ENCODE results near the gene PCDHB12. TPM values are rescaled to one million over a fixed set of nuclear protein-coding genes. Genes with fewer than 3 reads are reported as not detected.

The PCDHB12 gene
- not detected in 5 replicates for total RNA-seq (2022; extraction: Qiagen RNA extraction; ENCODE audit: low read depth)

GRCh38 chr5:141208478-141208877 is at the start of gene PCDHB12:
TSS of gene PCDHB12 (plus strand) at chr5:141208719. CDS start at chr5:141208908, 189 bp downstream.

GRCh38 chr5:141172381-141173204 is 35.9 kb upstream of the PCDHB12 start, which contains the start of gene PCDHB7:
TSS of gene PCDHB7 (plus strand) at chr5:141172644. CDS start at chr5:141172836, 192 bp downstream.

GRCh38 chr5:141177577-141178191 is 30.8 kb upstream of the PCDHB12 start, which contains the start of gene PCDHB8:
TSS of gene PCDHB8 (plus strand) at chr5:141177790. CDS start at chr5:141178035, 245 bp downstream.

GRCh38 chr5:141182248-141182647 is 26.3 kb upstream of the PCDHB12 start, which contains the start of gene PCDHB16:
TSS of gene PCDHB16 (plus strand) at chr5:141182387. CDS start at chr5:141182560, 173 bp downstream.

GRCh38 chr5:141186897-141187512 is 21.5 kb upstream of the PCDHB12 start, which contains the start of gene PCDHB9:
TSS of gene PCDHB9 (plus strand) at chr5:141187161. CDS start at chr5:141187319, 158 bp downstream.

GRCh38 chr5:141192110-141192725 is 16.3 kb upstream of the PCDHB12 start, which contains the start of gene PCDHB10:
TSS of gene PCDHB10 (plus strand) at chr5:141192353. CDS start at chr5:141192553, 200 bp downstream.

GRCh38 chr5:141199359-141200235 is 8.9 kb upstream of the PCDHB12 start, which contains the start of gene PCDHB11:
TSS of gene PCDHB11 (plus strand) at chr5:141199627. CDS start at chr5:141199775, 148 bp downstream.

GRCh38 chr5:141213656-141214339 is 5.3 kb downstream of the PCDHB12 start, which contains the start of gene PCDHB13:
TSS of gene PCDHB13 (plus strand) at chr5:141213919. CDS start at chr5:141214124, 205 bp downstream.

GRCh38 chr5:141223112-141223783 is 14.7 kb downstream of the PCDHB12 start, which contains the start of gene PCDHB14:
TSS of gene PCDHB14 (plus strand) at chr5:141223343. CDS start at chr5:141223506, 163 bp downstream.

GRCh38 chr5:141245250-141245717 is 36.8 kb downstream of the PCDHB12 start, which contains the start of gene PCDHB15:
TSS of gene PCDHB15 (plus strand) at chr5:141245395. CDS start at chr5:141245579, 184 bp downstream.

Other genes with a start within 250 kb of the PCDHB12 start
- 4.0 to 5.0 TPM (median 4.4 TPM) in 5 replicates for gene PCDHAC2, start 242.2 kb upstream of the PCDHB12 start, total RNA-seq (2022; extraction: Qiagen RNA extraction; ENCODE audit: low read depth)
- gene PCDHB1, start 157.3 kb upstream of the PCDHB12 start, total RNA-seq (2022; extraction: Qiagen RNA extraction; ENCODE audit: low read depth): not detected in 5 replicates
- 3.3 to 4.1 TPM (median 3.4 TPM) in 5 replicates for gene PCDHB2, start 114.1 kb upstream of the PCDHB12 start, total RNA-seq (2022; extraction: Qiagen RNA extraction; ENCODE audit: low read depth)
- gene PCDHB3, start 108.2 kb upstream of the PCDHB12 start, total RNA-seq (2022; extraction: Qiagen RNA extraction; ENCODE audit: low read depth): 0.05 TPM in 1 of 5 replicates, not detected in the others
- 0.03 to 0.11 TPM (median 0.08 TPM) in 3 of 5 replicates, not detected in the others for gene PCDHB4, start 86.9 kb upstream of the PCDHB12 start, total RNA-seq (2022; extraction: Qiagen RNA extraction; ENCODE audit: low read depth)
- gene PCDHB5, start 73.5 kb upstream of the PCDHB12 start, total RNA-seq (2022; extraction: Qiagen RNA extraction; ENCODE audit: low read depth): 0.94 to 1.8 TPM (median 1.5 TPM) in 5 replicates
- gene PCDHB6, start 58.7 kb upstream of the PCDHB12 start, total RNA-seq (2022; extraction: Qiagen RNA extraction; ENCODE audit: low read depth): 0.81 to 1.2 TPM (median 0.89 TPM) in 5 replicates
- gene PCDHB7, start 36.1 kb upstream of the PCDHB12 start, total RNA-seq (2022; extraction: Qiagen RNA extraction; ENCODE audit: low read depth): not detected in 5 replicates
- gene PCDHB8, start 30.9 kb upstream of the PCDHB12 start, total RNA-seq (2022; extraction: Qiagen RNA extraction; ENCODE audit: low read depth): 0.24 to 0.39 TPM (median 0.32 TPM) in 5 replicates
- 0.05 to 0.15 TPM (median 0.06 TPM) in 4 of 5 replicates, not detected in the other for gene PCDHB16, start 26.3 kb upstream of the PCDHB12 start, total RNA-seq (2022; extraction: Qiagen RNA extraction; ENCODE audit: low read depth)
- gene PCDHB9, start 21.6 kb upstream of the PCDHB12 start, total RNA-seq (2022; extraction: Qiagen RNA extraction; ENCODE audit: low read depth): 0.05 TPM in 1 of 5 replicates, not detected in the others
- 0.05 TPM in 2 of 5 replicates, not detected in the others for gene PCDHB10, start 16.4 kb upstream of the PCDHB12 start, total RNA-seq (2022; extraction: Qiagen RNA extraction; ENCODE audit: low read depth)
- 0.08 to 0.12 TPM (median 0.10 TPM) in 4 of 5 replicates, not detected in the other for gene PCDHB11, start 9.1 kb upstream of the PCDHB12 start, total RNA-seq (2022; extraction: Qiagen RNA extraction; ENCODE audit: low read depth)
- 0.03 to 0.07 TPM (median 0.07 TPM) in 4 of 5 replicates, not detected in the other for gene PCDHB13, start 5.2 kb downstream of the PCDHB12 start, total RNA-seq (2022; extraction: Qiagen RNA extraction; ENCODE audit: low read depth)
- gene PCDHB14, start 14.6 kb downstream of the PCDHB12 start, total RNA-seq (2022; extraction: Qiagen RNA extraction; ENCODE audit: low read depth): 0.02 to 0.13 TPM (median 0.07 TPM) in 5 replicates
- 0.05 to 0.16 TPM (median 0.09 TPM) in 3 of 5 replicates, not detected in the others for gene PCDHB15, start 36.7 kb downstream of the PCDHB12 start, total RNA-seq (2022; extraction: Qiagen RNA extraction; ENCODE audit: low read depth)
- not detected in 5 replicates for gene SLC25A2, start 95.3 kb downstream of the PCDHB12 start, total RNA-seq (2022; extraction: Qiagen RNA extraction; ENCODE audit: low read depth)
- 63.2 to 78.4 TPM (median 73.8 TPM) in 5 replicates for gene TAF7, start 112.1 kb downstream of the PCDHB12 start, total RNA-seq (2022; extraction: Qiagen RNA extraction; ENCODE audit: low read depth)
- 0.29 to 0.38 TPM (median 0.32 TPM) in 5 replicates for gene PCDHGA1, start 121.8 kb downstream of the PCDHB12 start, total RNA-seq (2022; extraction: Qiagen RNA extraction; ENCODE audit: low read depth)
- gene PCDHGA2, start 130.0 kb downstream of the PCDHB12 start, total RNA-seq (2022; extraction: Qiagen RNA extraction; ENCODE audit: low read depth): 0.45 to 0.72 TPM (median 0.70 TPM) in 5 replicates
- not detected in 5 replicates for gene PCDHGA3, start 135.1 kb downstream of the PCDHB12 start, total RNA-seq (2022; extraction: Qiagen RNA extraction; ENCODE audit: low read depth)
- 1.6 to 2.1 TPM (median 1.9 TPM) in 5 replicates for gene PCDHGB1, start 141.4 kb downstream of the PCDHB12 start, total RNA-seq (2022; extraction: Qiagen RNA extraction; ENCODE audit: low read depth)
- 0.07 to 0.18 TPM (median 0.14 TPM) in 5 replicates for gene PCDHGA4, start 146.3 kb downstream of the PCDHB12 start, total RNA-seq (2022; extraction: Qiagen RNA extraction; ENCODE audit: low read depth)
- 0.05 to 0.19 TPM (median 0.10 TPM) in 5 replicates for gene PCDHGB2, start 151.3 kb downstream of the PCDHB12 start, total RNA-seq (2022; extraction: Qiagen RNA extraction; ENCODE audit: low read depth)
- gene PCDHGA5, start 155.4 kb downstream of the PCDHB12 start, total RNA-seq (2022; extraction: Qiagen RNA extraction; ENCODE audit: low read depth): 0.08 to 0.22 TPM (median 0.12 TPM) in 5 replicates
- gene PCDHGB3, start 161.5 kb downstream of the PCDHB12 start, total RNA-seq (2022; extraction: Qiagen RNA extraction; ENCODE audit: low read depth): 0.16 to 0.31 TPM (median 0.22 TPM) in 5 replicates
- 0.13 to 0.26 TPM (median 0.14 TPM) in 5 replicates for gene PCDHGA6, start 165.2 kb downstream of the PCDHB12 start, total RNA-seq (2022; extraction: Qiagen RNA extraction; ENCODE audit: low read depth)
- gene PCDHGA7, start 174.0 kb downstream of the PCDHB12 start, total RNA-seq (2022; extraction: Qiagen RNA extraction; ENCODE audit: low read depth): 0.59 to 1.1 TPM (median 0.95 TPM) in 5 replicates
- 0.74 to 1.00 TPM (median 0.79 TPM) in 5 replicates for gene PCDHGB4, start 179.0 kb downstream of the PCDHB12 start, total RNA-seq (2022; extraction: Qiagen RNA extraction; ENCODE audit: low read depth)
- gene PCDHGA8, start 183.9 kb downstream of the PCDHB12 start, total RNA-seq (2022; extraction: Qiagen RNA extraction; ENCODE audit: low read depth): 0.02 to 0.13 TPM (median 0.07 TPM) in 3 of 5 replicates, not detected in the others
- gene PCDHGB5, start 189.2 kb downstream of the PCDHB12 start, total RNA-seq (2022; extraction: Qiagen RNA extraction; ENCODE audit: low read depth): 1.9 to 2.7 TPM (median 2.3 TPM) in 5 replicates
- 0.05 to 0.10 TPM (median 0.07 TPM) in 4 of 5 replicates, not detected in the other for gene PCDHGA9, start 194.1 kb downstream of the PCDHB12 start, total RNA-seq (2022; extraction: Qiagen RNA extraction; ENCODE audit: low read depth)
- gene PCDHGB6, start 199.3 kb downstream of the PCDHB12 start, total RNA-seq (2022; extraction: Qiagen RNA extraction; ENCODE audit: low read depth): 0.07 to 0.16 TPM (median 0.12 TPM) in 5 replicates
- 0.02 TPM in 1 of 5 replicates, not detected in the others for gene PCDHGA10, start 204.3 kb downstream of the PCDHB12 start, total RNA-seq (2022; extraction: Qiagen RNA extraction; ENCODE audit: low read depth)
- 0.03 to 0.06 TPM in 2 of 5 replicates, not detected in the others for gene PCDHGB7, start 209.0 kb downstream of the PCDHB12 start, total RNA-seq (2022; extraction: Qiagen RNA extraction; ENCODE audit: low read depth)
- 0.03 to 0.07 TPM in 2 of 5 replicates, not detected in the others for gene PCDHGA11, start 212.3 kb downstream of the PCDHB12 start, total RNA-seq (2022; extraction: Qiagen RNA extraction; ENCODE audit: low read depth)
- gene PCDHGA12, start 221.8 kb downstream of the PCDHB12 start, total RNA-seq (2022; extraction: Qiagen RNA extraction; ENCODE audit: low read depth): not detected in 5 replicates

Measured in A549 treated with GW870086 at 1 μM for 4 hours (cell line).